HUES64 (cell line): Measurements from ENCODE around the gene TSEN54.

Source experiments
- H3K27ac ChIP-seq: 2 replicates; pipeline ENCODE4 v1.7.0; 2013; ENCODE audit warnings: low read depth, low read length, inconsistent platforms
- H3K27me3 ChIP-seq: 2 replicates; pipeline ENCODE4 v1.6.1; 2013; ENCODE audit warnings: mild to moderate bottlenecking, low read length; ENCODE audit not compliant: insufficient read depth
- H3K36me3 ChIP-seq: 2 replicates; pipeline ENCODE4 v1.6.1; 2013; ENCODE audit warnings: mild to moderate bottlenecking, low read length; ENCODE audit not compliant: insufficient read depth
- H3K4me1 ChIP-seq: 2 replicates; pipeline ENCODE4 v1.6.1; 2013; ENCODE audit warnings: mild to moderate bottlenecking, low read length, moderate library complexity; ENCODE audit not compliant: insufficient read depth
- H3K4me3 ChIP-seq: 2 replicates; pipeline ENCODE4 v1.5.1; 2013; ENCODE audit warnings: mild to moderate bottlenecking, low read length, moderate library complexity
- H3K9ac ChIP-seq: 2 replicates; pipeline ENCODE4 v1.6.1; 2013; ENCODE audit warnings: mild to moderate bottlenecking, low read depth, low read length
- H3K9me3 ChIP-seq: 2 replicates; pipeline ENCODE4 v1.6.1; 2013; ENCODE audit warnings: low read depth, low read length; ENCODE audit not compliant: insufficient read depth
- WGBS: fragments of 150-250, 120-280 bp; methylation state at CpG from one replicate; pipeline ENCODE4 v1.1.7; 2013; ENCODE audit warnings: missing lambda C conversion rate; 5-methylcytosine and 5-hydroxymethylcytosine counted together

The TSEN54 gene

GRCh38 chr17:75499313-75500022 lies 16.9 kb upstream of the TSEN54 start:
- H3K4me1 ChIP-seq: no peaks in the 10 kb centered on the region
- WGBS: 91% methylated on average over 16 of the region's 16 CpGs
- no peak overlapping the region for H3K27ac ChIP-seq
- no peaks in the 10 kb centered on the region for H3K27me3 ChIP-seq
- H3K9me3 ChIP-seq: no peaks in the 10 kb centered on the region
- H3K36me3 ChIP-seq: peaks cover 51% of the 10 kb centered on the region
- no peak overlapping the region for H3K4me3 ChIP-seq
- H3K9ac ChIP-seq: no peak overlapping the region

GRCh38 chr17:75500419-75501216 lies 15.7 kb upstream of the TSEN54 start:
- Histone ChIP-seq H3K36me3 (peaks cover 51% of the 10 kb centered on the region), H3K4me1 (no peaks in the 10 kb centered on the region), H3K9ac (no peak overlapping the region), H3K27me3 (no peaks in the 10 kb centered on the region), H3K4me3 (no peak overlapping the region), H3K9me3 (no peaks in the 10 kb centered on the region), H3K27ac (no peak overlapping the region)
- 94% methylated on average over 17 of the region's 17 CpGs for WGBS

- Histone ChIP-seq H3K4me3 (no peak overlapping the region), H3K9ac (no peak overlapping the region), H3K27me3 (no peaks in the 10 kb centered on the region), H3K36me3 (peaks cover 55% of the 10 kb centered on the region), H3K27ac (no peak overlapping the region), H3K9me3 (no peaks in the 10 kb centered on the region), H3K4me1 (no peaks in the 10 kb centered on the region)
- WGBS: 92% methylated on average over 21 of the region's 21 CpGs
Measured at GRCh38 chr17:75501378-75502071, 14.8 kb upstream of the TSEN54 start.

GRCh38 chr17:75502072-75502720 lies 14.1 kb upstream of the TSEN54 start:
- Histone ChIP-seq H3K9me3 (no peaks in the 10 kb centered on the region), H3K9ac (no peak overlapping the region), H3K4me3 (no peak overlapping the region), H3K36me3 (peaks cover 56% of the 10 kb centered on the region), H3K4me1 (no peaks in the 10 kb centered on the region), H3K27me3 (no peaks in the 10 kb centered on the region), H3K27ac (no peak overlapping the region)
- 94% methylated on average over 40 of the region's 40 CpGs for WGBS

- Histone ChIP-seq H3K9ac (no peak overlapping the region), H3K4me3 (no peak overlapping the region), H3K9me3 (no peaks in the 10 kb centered on the region), H3K4me1 (no peaks in the 10 kb centered on the region), H3K27me3 (no peaks in the 10 kb centered on the region), H3K36me3 (peaks cover 53% of the 10 kb centered on the region), H3K27ac (no peak overlapping the region)
- WGBS: 95% methylated on average over 25 of the region's 25 CpGs
Measured at GRCh38 chr17:75502721-75503329, 13.5 kb upstream of the TSEN54 start.

- H3K9ac ChIP-seq: no peak overlapping the region
- peaks cover 51% of the 10 kb centered on the region for H3K36me3 ChIP-seq
- 93% methylated on average over 23 of the region's 23 CpGs for WGBS
Measured at GRCh38 chr17:75503337-75503950, 12.9 kb upstream of the TSEN54 start.

GRCh38 chr17:75503976-75504346 lies 12.4 kb upstream of the TSEN54 start:
- no peaks in the 10 kb centered on the region for H3K27me3 ChIP-seq
- no peak overlapping the region for H3K27ac ChIP-seq
- no peaks in the 10 kb centered on the region for H3K9me3 ChIP-seq
- H3K4me3 ChIP-seq: no peak overlapping the region
- 94% methylated on average over 13 of the region's 13 CpGs for WGBS
- peaks cover 51% of the 10 kb centered on the region for H3K36me3 ChIP-seq
- H3K4me1 ChIP-seq: no peaks in the 10 kb centered on the region
- H3K9ac ChIP-seq: no peak overlapping the region

More at GRCh38 chr17:75503337-75503950, 12.9 kb upstream of the TSEN54 start:
- H3K27ac ChIP-seq: no peak overlapping the region
- no peaks in the 10 kb centered on the region for H3K27me3 ChIP-seq
- H3K9me3 ChIP-seq: no peaks in the 10 kb centered on the region
- H3K4me1 ChIP-seq: no peaks in the 10 kb centered on the region
- no peak overlapping the region for H3K4me3 ChIP-seq

- no peak overlapping the region for H3K4me3 ChIP-seq
- no peak overlapping the region for H3K27ac ChIP-seq
- no peaks in the 10 kb centered on the region for H3K4me1 ChIP-seq
- no peak overlapping the region for H3K9ac ChIP-seq
- 92% methylated on average over 31 of the region's 32 CpGs for WGBS
- no peaks in the 10 kb centered on the region for H3K9me3 ChIP-seq
- no peaks in the 10 kb centered on the region for H3K27me3 ChIP-seq
- peaks cover 50% of the 10 kb centered on the region for H3K36me3 ChIP-seq
Measured at GRCh38 chr17:75504347-75505151, 11.8 kb upstream of the TSEN54 start.

- no peak overlapping the region for H3K27ac ChIP-seq
- peaks cover 46% of the 10 kb centered on the region for H3K36me3 ChIP-seq
- 92% methylated on average over 4 of the region's 4 CpGs for WGBS
- H3K9me3 ChIP-seq: no peaks in the 10 kb centered on the region
- H3K9ac ChIP-seq: no peak overlapping the region
- no peak overlapping the region for H3K4me3 ChIP-seq
- no peaks in the 10 kb centered on the region for H3K4me1 ChIP-seq
- H3K27me3 ChIP-seq: no peaks in the 10 kb centered on the region
Measured at GRCh38 chr17:75505152-75505409, 11.2 kb upstream of the TSEN54 start.

GRCh38 chr17:75505640-75506039 lies 10.7 kb upstream of the TSEN54 start:
- H3K9me3 ChIP-seq: no peaks in the 10 kb centered on the region
- WGBS: 91% methylated on average over 15 of the region's 15 CpGs
- no peak overlapping the region for H3K4me3 ChIP-seq
- H3K9ac ChIP-seq: no peak overlapping the region
- H3K27ac ChIP-seq: no peak overlapping the region
- H3K27me3 ChIP-seq: no peaks in the 10 kb centered on the region
- no peaks in the 10 kb centered on the region for H3K4me1 ChIP-seq
- peaks cover 41% of the 10 kb centered on the region for H3K36me3 ChIP-seq
